Esophagus muscularis mucosa (tissue), 4 donors: ENCODE results near the gene GTF2F2. TPM values are rescaled to one million over a fixed set of nuclear protein-coding genes. Genes with fewer than 3 reads are reported as not detected.

Experiments used
- DNase-seq: peaks from one replicate; pipeline ENCODE4 v3.0.0-alpha.2; 2017; ENCODE audit errors: extremely low spot score
- H3K27ac ChIP-seq, 4 donors: fragments of 200-600 bp; sonication (generic); replicated peaks in 1 of 4; 1 replicate in 3 of 4; 2 replicates in 1 of 4; pipeline ENCODE4 v1.5.1; 2016 to 2019; ENCODE audit warnings: mild to moderate bottlenecking in 1 of 4
- H3K27me3 ChIP-seq, 4 donors: fragments of 200-600 bp; sonication (generic); one replicate each; pipeline versions ENCODE4 v1.5.1 to v1.6.0; 2016 to 2019
- H3K36me3 ChIP-seq, 4 donors: fragments of 200-600 bp; sonication (generic); one replicate each; pipeline ENCODE4 v1.5.1; 2016 to 2019
- H3K4me1 ChIP-seq, 4 donors: fragments of 200-600 bp; sonication (generic); one replicate each; pipeline ENCODE4 v1.5.1; 2016 to 2019
- H3K4me3 ChIP-seq, 4 donors: fragments of 200-600 bp; sonication (generic); 1 replicate in 2 of 4; 2 replicates in 2 of 4; pipeline ENCODE4 v1.5.1; 2016 to 2019; ENCODE audit warnings: mild to moderate bottlenecking in 4 of 4, moderate library complexity in 1 of 4
- H3K9me3 ChIP-seq, 4 donors: fragments of 200-600 bp; sonication (generic); 1 replicate in 3 of 4; 2 replicates in 1 of 4; pipeline ENCODE4 v1.5.1; 2016 to 2019
- CTCF ChIP-seq, 3 experiments: fragments of 200-600 bp in 2 of 3; fragments of 450-650 bp in 1 of 3; sonication (generic) in 2 of 3; IDR thresholded peaks; one replicate each; pipeline ENCODE4 v1.5.1; 2017 to 2019; ENCODE audit warnings: antibody characterized with exemption in 3 of 3, mild to moderate bottlenecking in 2 of 3, moderate library complexity in 1 of 3
- EP300 ChIP-seq: sonication (generic); formaldehyde crosslinking; IDR thresholded peaks from one replicate; pipeline ENCODE4 v1.6.1; 2017; ENCODE audit warnings: antibody characterized with exemption
- POLR2A ChIP-seq: fragments of 450-650 bp; IDR thresholded peaks from one replicate; pipeline ENCODE4 v1.6.1; 2017; ENCODE audit warnings: antibody characterized with exemption, moderate library complexity, mild to moderate bottlenecking, low read depth
- POLR2AphosphoS5 ChIP-seq, 2 donors: sonication (generic); formaldehyde crosslinking; IDR thresholded peaks; one replicate each; pipeline ENCODE4 v1.6.1; 2017; ENCODE audit warnings: antibody characterized with exemption in 2 of 2
- WGBS: methylation state at CpG from one replicate; pipeline ENCODE4 v1.1.5; 2018; 5-methylcytosine and 5-hydroxymethylcytosine counted together
- intact Hi-C: fragments of 100-400 bp; cut with DNase I; formaldehyde crosslinking; loops from one replicate; pipeline ENCODE4 v1.15.1; 2023
- total RNA-seq, 4 donors: library from RNA; depleted of rRNA; stranded (reverse); fragments of >200 nt; gene quantifications; one replicate each; pipeline versions ENCODE4 v1.1.0 to v1.2.1, GENCODE V29; 2016

Gene GTF2F2
- total RNA-seq, 4 donors from 2014 or later, result 12.9 to 15.1 (median 14.6) TPM

DNA sequence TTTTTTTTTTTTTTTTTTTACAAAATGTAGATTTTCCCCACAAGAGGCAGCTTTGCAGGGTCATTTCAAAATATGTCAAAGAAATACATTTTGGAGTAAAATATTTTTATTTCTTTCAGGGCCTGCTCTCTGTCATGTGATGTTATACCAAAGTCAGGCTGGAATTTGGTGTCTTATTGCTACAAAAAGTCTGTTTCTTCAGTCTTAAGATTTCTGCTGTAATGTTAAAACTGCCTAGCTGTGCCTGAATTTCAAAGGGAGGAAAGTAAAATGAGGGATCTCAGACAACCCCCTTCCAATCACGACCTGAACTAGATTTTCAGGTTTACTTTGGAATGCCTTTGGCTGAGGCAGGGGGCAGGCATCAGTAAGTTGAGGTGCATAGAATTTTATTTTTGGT lies 12.8 kb upstream of the GTF2F2 start:
- no peak for DNase-seq
- WGBS, result 37% methylated on average over 1 of the region's 1 CpG
- Histone ChIP-seq H3K9me3 (no peaks in the 10 kb centered on the region), H3K27me3 (peaks cover 0 to 7% (median 0%) of the 10 kb centered on the region in 4 donors), H3K36me3 (no peaks in the 10 kb centered on the region), H3K27ac (no peak overlapping the region), H3K4me3 (no peak overlapping the region), H3K4me1 (no peaks in the 10 kb centered on the region)
- TF ChIP-seq POLR2A (no peak), EP300 (no peak), POLR2AphosphoS5 (IDR thresholded peaks at IDR 0.05) (no peak), CTCF (IDR thresholded peaks at IDR 0.05) (no peak)
- intact Hi-C loops, result no loop called here

DNA sequence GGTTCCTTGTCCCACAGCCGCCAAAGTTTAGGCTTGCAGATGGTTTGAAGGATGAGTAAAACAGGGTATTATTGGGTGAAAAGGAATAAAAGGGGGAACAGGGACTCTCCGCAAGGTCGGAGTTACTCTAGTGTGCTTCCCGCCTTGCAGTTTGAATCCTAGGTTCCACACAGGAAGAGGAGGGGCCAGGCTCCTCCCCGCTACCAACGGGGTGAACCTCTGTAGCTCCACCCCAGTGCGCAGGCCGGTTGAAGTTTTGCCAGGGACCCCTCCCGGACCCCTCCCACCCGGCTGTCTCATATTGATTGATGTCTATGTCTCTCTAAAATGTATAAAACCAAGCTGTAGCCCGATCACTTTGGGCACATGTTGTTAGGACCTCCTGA lies 11.6 kb upstream of the GTF2F2 start:
- intact Hi-C loops, result no loop called here

DNA sequence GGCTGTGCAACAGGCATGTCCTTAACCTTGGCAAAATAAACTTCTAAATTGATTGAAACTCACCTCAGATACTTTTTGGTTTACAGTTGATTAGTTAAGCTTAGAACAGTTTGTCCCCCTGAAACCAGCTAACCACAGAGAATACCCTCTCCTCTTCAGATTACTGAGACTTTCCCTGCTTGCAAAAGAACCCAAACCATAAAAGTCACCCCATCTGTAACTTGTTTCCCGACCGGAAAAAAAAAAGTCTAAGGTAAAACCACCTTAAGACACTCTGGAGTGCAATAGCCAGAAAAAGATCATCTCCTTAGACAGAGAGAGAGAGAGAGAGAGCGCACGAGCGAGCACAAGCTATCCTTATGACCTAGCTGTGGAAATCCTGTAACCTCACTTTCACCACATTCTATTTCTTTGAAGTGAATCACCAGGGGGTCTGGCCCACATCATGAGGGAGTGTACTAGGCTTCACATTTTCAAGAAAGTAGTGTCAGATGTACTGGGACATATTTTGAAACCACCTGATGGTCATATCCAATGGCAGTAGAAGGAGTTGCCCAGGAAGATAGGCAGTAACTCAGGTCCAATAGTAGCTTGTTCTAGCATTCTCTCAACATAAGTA lies 11.1 kb upstream of the GTF2F2 start:
- 72% methylated on average over 5 of the region's 5 CpGs for WGBS
- no peak for TF ChIP-seq CTCF (IDR thresholded peaks at IDR 0.05)
- TF ChIP-seq POLR2AphosphoS5 (IDR thresholded peaks at IDR 0.05), result no peak
- no peak for TF ChIP-seq POLR2A
- TF ChIP-seq EP300, result no peak
- no peak for DNase-seq

More for the DNA sequence above, 11.6 kb upstream of the GTF2F2 start:
- no peak for DNase-seq
- Histone ChIP-seq H3K36me3 (no peaks in the 10 kb centered on the region), H3K27ac (no peak overlapping the region), H3K4me1 (no peaks in the 10 kb centered on the region), H3K9me3 (no peaks in the 10 kb centered on the region), H3K4me3 (no peak overlapping the region), H3K27me3 (peaks cover 0 to 7% (median 0%) of the 10 kb centered on the region in 4 donors)
- WGBS, result 69% methylated on average over 7 of the region's 11 CpGs
- TF ChIP-seq EP300, result no peak
- TF ChIP-seq POLR2A, result no peak
- no peak for TF ChIP-seq POLR2AphosphoS5 (IDR thresholded peaks at IDR 0.05)
- no peak for TF ChIP-seq CTCF (IDR thresholded peaks at IDR 0.05)

GRCh38 chr13:45113233-45114224 lies 6.8 kb upstream of the GTF2F2 start:
- H3K4me3 ChIP-seq, result no peak overlapping the region
- H3K9me3 ChIP-seq, result no peaks in the 10 kb centered on the region
- intact Hi-C loops, result no loop called here
- H3K4me1 ChIP-seq, result no peaks in the 10 kb centered on the region
- H3K36me3 ChIP-seq, result no peaks in the 10 kb centered on the region
- WGBS, result 66% methylated on average over 4 of the region's 4 CpGs
- H3K27me3 ChIP-seq, result no peaks in the 10 kb centered on the region
- no peak for DNase-seq
- TF ChIP-seq CTCF (IDR thresholded peaks at IDR 0.05) (no peak), POLR2A (no peak), POLR2AphosphoS5 (IDR thresholded peaks at IDR 0.05) (no peak), EP300 (no peak)
- no peak overlapping the region for H3K27ac ChIP-seq

More for the DNA sequence above, 11.1 kb upstream of the GTF2F2 start:
- H3K27ac ChIP-seq, result no peak overlapping the region
- H3K9me3 ChIP-seq, result no peaks in the 10 kb centered on the region
- no peaks in the 10 kb centered on the region for H3K36me3 ChIP-seq
- intact Hi-C loops, result no loop called here
- no peaks in the 10 kb centered on the region for H3K4me1 ChIP-seq
- no peak overlapping the region for H3K4me3 ChIP-seq
- peaks cover 0 to 7% (median 0%) of the 10 kb centered on the region in 4 donors for H3K27me3 ChIP-seq
